Lower leg skin (tissue), 4 donors: ENCODE results near the gene GIMAP6. TPM values are rescaled to one million over a fixed set of nuclear protein-coding genes. Genes with fewer than 3 reads are reported as not detected.
"Not testable (repeated sequence)": the region's sequence is repeated elsewhere in the genome, so short reads cannot be mapped to it uniquely, and the experiment has no call there.

Experiments used
- DNase-seq, 2 donors: peaks; one replicate each; pipeline ENCODE4 v3.0.0-alpha.2; 2019; ENCODE audit warnings: low spot score in 2 of 2
- H3K4me3 ChIP-seq: fragments of 200-600 bp; sonication (generic); 2 replicates; pipeline ENCODE4 v1.5.1; 2017; ENCODE audit warnings: mild to moderate bottlenecking, low read depth; ENCODE audit not compliant: poor library complexity, severe bottlenecking
- CTCF ChIP-seq, 3 donors: fragments of 450-650 bp; IDR thresholded peaks; one replicate each; pipeline ENCODE4 v1.5.1; 2016; ENCODE audit warnings: antibody characterized with exemption in 3 of 3, mild to moderate bottlenecking in 3 of 3, moderate library complexity in 2 of 3
- POLR2A ChIP-seq, 2 donors: fragments of 450-650 bp; IDR thresholded peaks; one replicate each; pipeline ENCODE4 v1.6.1; 2016 to 2017; ENCODE audit warnings: antibody characterized with exemption in 2 of 2, mild to moderate bottlenecking in 1 of 2, moderate library complexity in 1 of 2
- WGBS, 2 donors: methylation state at CpG; one replicate each; pipeline ENCODE4 v1.1.5; 2018; 5-methylcytosine and 5-hydroxymethylcytosine counted together
- intact Hi-C: fragments of 100-400 bp; cut with DNase I; formaldehyde crosslinking; loops from one replicate; pipeline ENCODE4 v1.15.0; 2023; ENCODE audit warnings: low total_unique reads
- total RNA-seq, 4 donors: library from RNA; depleted of rRNA; stranded (reverse); fragments of >200 nt; gene quantifications; one replicate each; pipeline ENCODE4 v1.1.0, GENCODE V29; 2016

GIMAP6 gene
- total RNA-seq, 4 donors from 2014 or later: 3.6 to 23.6 (median 9.7) TPM

GRCh38 chr7:150668472-150668911 lies 36.3 kb upstream of the GIMAP6 start:
- no peak overlapping the region for H3K4me3 ChIP-seq
- no peak for TF ChIP-seq POLR2A (IDR thresholded peaks at IDR 0.05)
- no peak for TF ChIP-seq CTCF (IDR thresholded peaks at IDR 0.05)
- intact Hi-C loops: no loop called here
- WGBS, 2 donors: 61 to 69% methylated on average over 1 of the region's 1 CpG
- no peak for DNase-seq

- no peak for DNase-seq
- intact Hi-C loops: no loop called here
- TF ChIP-seq CTCF (IDR thresholded peaks at IDR 0.05) (no peak), POLR2A (IDR thresholded peaks at IDR 0.05) (no peak)
- no peak overlapping the region for H3K4me3 ChIP-seq
These were observed 34.2 kb upstream of the GIMAP6 start for GRCh38 chr7:150666412-150666811.

- intact Hi-C loops: no loop called here
- TF ChIP-seq POLR2A (IDR thresholded peaks at IDR 0.05) (no peak), CTCF (IDR thresholded peaks at IDR 0.05) (no peak)
- no peak overlapping the region for H3K4me3 ChIP-seq
- 80 to 91% methylated on average over 2 of the region's 2 CpGs for WGBS, 2 donors
- no peak for DNase-seq
These were observed 33.7 kb upstream of the GIMAP6 start for GRCh38 chr7:150665896-150666295.

- no peak for DNase-seq
- WGBS, 2 donors: 92 to 95% methylated on average over 9 of the region's 9 CpGs
- TF ChIP-seq CTCF (IDR thresholded peaks at IDR 0.05) (no peak), POLR2A (IDR thresholded peaks at IDR 0.05) (no peak)
- H3K4me3 ChIP-seq: no peak overlapping the region
- intact Hi-C loops: no loop called here
These were observed 33.0 kb upstream of the GIMAP6 start for GRCh38 chr7:150665089-150665748.

- TF ChIP-seq POLR2A (IDR thresholded peaks at IDR 0.05) (no peak), CTCF (IDR thresholded peaks at IDR 0.05) (no peak)
- no peak for DNase-seq
- intact Hi-C loops: no loop called here
- no peak overlapping the region for H3K4me3 ChIP-seq
- 86 to 89% methylated on average over 4 of the region's 4 CpGs for WGBS, 2 donors
These were observed 31.8 kb upstream of the GIMAP6 start for GRCh38 chr7:150663802-150664494.

GRCh38 chr7:150662821-150663220 lies 30.6 kb upstream of the GIMAP6 start:
- DNase-seq, H3K4me3 ChIP-seq, intact Hi-C loops: not testable (repeated sequence)
